GM21390 (cell line): ENCODE data around the gene RAPH1.
"Not testable (repeated sequence)": the region's sequence is repeated elsewhere in the genome, so short reads cannot be mapped to it uniquely, and the experiment has no call there.

Source experiments
- ATAC-seq: cut with Tn5 transposase; IDR thresholded peaks from one replicate; pipeline ENCODE4 v1.9.1; 2021; ENCODE audit not compliant: unreplicated experiment

Gene RAPH1

GRCh38 chr2:203372706-203373105 lies 162.4 kb downstream of the RAPH1 start:
- not testable (repeated sequence) for ATAC-seq

- ATAC-seq, result no peak
Observed at GRCh38 chr2:203366639-203367466, 168.2 kb downstream of the RAPH1 start.

GRCh38 chr2:203361922-203362321 lies 173.2 kb downstream of the RAPH1 start:
- ATAC-seq, result no peak

- ATAC-seq, result no peak
Observed at GRCh38 chr2:203361495-203361894, 173.6 kb downstream of the RAPH1 start.

GRCh38 chr2:203360833-203361430 lies 174.2 kb downstream of the RAPH1 start:
- ATAC-seq, result no peak

- no peak for ATAC-seq
Observed at GRCh38 chr2:203359450-203359849, 175.7 kb downstream of the RAPH1 start.

- no peak for ATAC-seq
Observed at GRCh38 chr2:203354966-203355365, 180.1 kb downstream of the RAPH1 start.

GRCh38 chr2:203352604-203353255 lies 182.4 kb downstream of the RAPH1 start:
- ATAC-seq, result no peak

GRCh38 chr2:203347375-203347774 lies 187.7 kb downstream of the RAPH1 start:
- ATAC-seq, result no peak

- no peak for ATAC-seq
Observed at GRCh38 chr2:203346612-203347011, 188.5 kb downstream of the RAPH1 start.

GRCh38 chr2:203344667-203345066 lies 190.4 kb downstream of the RAPH1 start:
- no peak for ATAC-seq
